A549 (cell line): ENCODE data around the gene ZNF808. TPM values are rescaled to one million over a fixed set of nuclear protein-coding genes. Genes with fewer than 3 reads are reported as not detected.
"Not testable (repeated sequence)": the region's sequence is repeated elsewhere in the genome, so short reads cannot be mapped to it uniquely, and the experiment has no call there.

ENCODE experiments used
- ATAC-seq, 2 experiments: fragments of 200-7000 bp in 1 of 2; fragments of >200 bp in 1 of 2; cut with Nextera tagmentation in 1 of 2; cut with Tn5 transposase in 1 of 2; 3 replicates each; pipeline versions ENCODE4 v1.8.0 to v1.9.1; 2018 to 2020; ENCODE audit warnings: mild to moderate bottlenecking in 1 of 2, moderate library complexity in 1 of 2
- CTCF ChIA-PET: fragments of 300-600 bp; sonication (Branson Sonifier 250); formaldehyde crosslinking; extraction: SDS; loops from one replicate; lab custom pipeline; 2021; ENCODE audit warnings: antibody characterized with exemption, inconsistent platforms; lab: Yijun Ruan, JAX
- POLR2A ChIA-PET: fragments of 350-600 bp; formaldehyde crosslinking; extraction: SDS; loops from one replicate; lab custom pipeline; 2021; ENCODE audit warnings: antibody characterized with exemption, inconsistent platforms; lab: Yijun Ruan, JAX
- DNase-seq, 2 experiments: peaks; one replicate each; pipeline versions ENCODE4 v3.0.0 to v3.0.0-alpha.2; 2011 to 2016; ENCODE audit warnings: low read depth in 1 of 2, low spot score in 1 of 2
- FAIRE-seq: peaks from 2 replicates; lab custom pipeline; 2011; peaks lifted over from hg19 to GRCh38; lab: Jason Lieb, UNC
- H3K27ac ChIP-seq, 2 experiments: fragments of >200 bp; sonication (Bioruptor Twin); formaldehyde crosslinking; 3 replicates each; pipeline ENCODE4 v1.5.1; 2016 to 2017
- H3K4me1 ChIP-seq: fragments of >200 bp; sonication (Bioruptor Twin); formaldehyde crosslinking; 3 replicates; pipeline ENCODE4 v1.6.1; 2016
- H3K4me2 ChIP-seq: fragments of >200 bp; sonication (Bioruptor Twin); formaldehyde crosslinking; 3 replicates; pipeline ENCODE4 v1.6.1; 2016
- H3K4me3 ChIP-seq: fragments of >200 bp; sonication (Bioruptor Twin); formaldehyde crosslinking; 3 replicates; pipeline ENCODE4 v1.5.1; 2016
- H3K9me3 ChIP-seq: fragments of >200 bp; sonication (Bioruptor Twin); formaldehyde crosslinking; 3 replicates; pipeline ENCODE4 v1.6.1; 2016
- ATOH8 ChIP-seq: fragments of 250-450 bp; sonication (Bioruptor Pico); IDR thresholded peaks from 2 replicates; pipeline ENCODE4 v1.5.0; 2020; ENCODE audit warnings: low read depth, mild to moderate bottlenecking, moderate library complexity
- BCL3 ChIP-seq: fragments of >200 bp; sonication (Bioruptor Twin); formaldehyde crosslinking; IDR thresholded peaks from 3 replicates; pipeline ENCODE4 v1.6.1; 2016
- CHD2 ChIP-seq: fragments of 150-350 bp; IDR thresholded peaks from 2 replicates; pipeline ENCODE4 v1.6.1; 2014; ENCODE audit warnings: low read length; ENCODE audit not compliant: partially characterized antibody
- EHMT2 ChIP-seq: fragments of 200-600 bp; sonication (generic); IDR thresholded peaks from 2 replicates; pipeline ENCODE4 v1.6.1; 2016; ENCODE audit warnings: antibody characterized with exemption, low read depth, mild to moderate bottlenecking, moderate library complexity
- ELK1 ChIP-seq: fragments of 150-350 bp; IDR thresholded peaks from 2 replicates; pipeline ENCODE4 v1.6.1; 2014; ENCODE audit warnings: low read depth, mild to moderate bottlenecking, low read length
- ESRRA ChIP-seq: fragments of 150-350 bp; IDR thresholded peaks from 2 replicates; pipeline ENCODE4 v1.6.1; 2014; ENCODE audit warnings: mild to moderate bottlenecking, low read length, borderline replicate concordance
- FOSB ChIP-seq: fragments of 250-450 bp; sonication (Bioruptor Pico); IDR thresholded peaks from 2 replicates; pipeline ENCODE4 v1.5.0; 2020; ENCODE audit warnings: mild to moderate bottlenecking, moderate library complexity
- GATA3 ChIP-seq: IDR thresholded peaks from 2 replicates; pipeline ENCODE4 v1.6.1; 2012; ENCODE audit warnings: borderline replicate concordance
- HOXA7 ChIP-seq: fragments of 250-450 bp; sonication (Bioruptor Pico); IDR thresholded peaks from 2 replicates; pipeline ENCODE4 v1.5.0; 2020; ENCODE audit warnings: mild to moderate bottlenecking, moderate library complexity
- KDM1A ChIP-seq: fragments of 200-600 bp; sonication (generic); IDR thresholded peaks from 2 replicates; pipeline ENCODE4 v1.6.1; 2016; ENCODE audit warnings: low read depth, mild to moderate bottlenecking
- MAZ ChIP-seq: fragments of 150-350 bp; IDR thresholded peaks from 2 replicates; pipeline ENCODE4 v1.6.1; 2014; ENCODE audit warnings: antibody characterized with exemption, low read depth, low read length, borderline replicate concordance
- MYC ChIP-seq: IDR thresholded peaks from 2 replicates; pipeline ENCODE4 v1.6.1; 2012; ENCODE audit warnings: mild to moderate bottlenecking, inconsistent platforms, low read length, improper control_type of control experiment, borderline replicate concordance
- NPAS2 ChIP-seq: fragments of 250-450 bp; sonication (Bioruptor Pico); IDR thresholded peaks from 2 replicates; pipeline ENCODE4 v1.8.0; 2022; ENCODE audit warnings: mild to moderate bottlenecking, moderate library complexity, borderline replicate concordance
- NR3C1 ChIP-seq: fragments of >200 bp; sonication (Bioruptor Twin); formaldehyde crosslinking; IDR thresholded peaks from 3 replicates; pipeline ENCODE4 v1.6.1; 2017
- PHF8 ChIP-seq: fragments of 200-600 bp; sonication (generic); IDR thresholded peaks from 2 replicates; pipeline ENCODE4 v1.6.1; 2016; ENCODE audit warnings: low read depth, mild to moderate bottlenecking, antibody characterized with exemption, moderate library complexity, borderline replicate concordance
- POLR2A ChIP-seq: IDR thresholded peaks from 2 replicates; pipeline ENCODE4 v1.6.1; 2012; ENCODE audit warnings: mild to moderate bottlenecking, low read length
- RCOR1 ChIP-seq: fragments of 150-350 bp; IDR thresholded peaks from 2 replicates; pipeline ENCODE4 v1.6.1; 2014; ENCODE audit warnings: antibody characterized with exemption, low read length, low read depth
- REST ChIP-seq: fragments of 200-600 bp; sonication (generic); IDR thresholded peaks from 2 replicates; pipeline ENCODE4 v1.6.1; 2016; ENCODE audit warnings: antibody characterized with exemption, mild to moderate bottlenecking, moderate library complexity
- RNF2 ChIP-seq: fragments of 200-600 bp; sonication (generic); IDR thresholded peaks from 2 replicates; pipeline ENCODE4 v1.6.1; 2016; ENCODE audit warnings: low read depth, mild to moderate bottlenecking, antibody characterized with exemption, moderate library complexity, borderline replicate concordance
- TFCP2L1 ChIP-seq: fragments of 250-450 bp; sonication (Bioruptor Pico); IDR thresholded peaks from 2 replicates; pipeline ENCODE4 v1.5.0; 2021; ENCODE audit warnings: mild to moderate bottlenecking
- ZSCAN20 ChIP-seq: fragments of 250-450 bp; sonication (Bioruptor Pico); IDR thresholded peaks from 2 replicates; pipeline ENCODE4 v1.8.0; 2022; ENCODE audit warnings: mild to moderate bottlenecking, moderate library complexity
- WGBS: methylation state at CpG from one replicate; pipeline ENCODE4 v1.1.6; 2017; ENCODE audit errors: missing lambda C conversion rate; 5-methylcytosine and 5-hydroxymethylcytosine counted together
- polyA plus RNA-seq, 4 experiments: library from polyadenylated mRNA; depleted of rRNA in 3 of 4; stranded (reverse); fragments of >200 nt; fragmentation: RNase III in 1 of 4; extraction: RNeasy Plus Mini Kit Qiagen cat#74134 plus additional on column Dnase treatment in 1 of 4; gene quantifications; 2 replicates in 3 of 4; 3 replicates in 1 of 4; pipeline ENCODE4 v1.2.3, GENCODE V29; 2011 to 2017

The ZNF808 gene
- polyA plus RNA-seq, 2 of the 4 experiments (the other 2 are of a cell fraction), result 0.22 to 0.45 TPM

GRCh38 chr19:52536448-52536800 is 9.0 kb downstream of the ZNF808 start:
- WGBS, result 72% methylated on average over 17 of the region's 17 CpGs
- H3K4me3 ChIP-seq, result no peak overlapping the region
- CTCF ChIA-PET, result no interaction called here

GRCh38 chr19:52538815-52539214 is 11.3 kb downstream of the ZNF808 start:
- not testable (repeated sequence) for FAIRE-seq
- WGBS, result 25% methylated on average over 4 of the region's 4 CpGs

More at GRCh38 chr19:52536448-52536800, 9.0 kb downstream of the ZNF808 start:
- no peaks in the 10 kb centered on the region for H3K4me1 ChIP-seq
- H3K4me2 ChIP-seq, result no peak overlapping the region
- DNase-seq (no peak), ATAC-seq (no peak), FAIRE-seq (no peak)
- no peak overlapping the region for H3K27ac ChIP-seq
- no peak for TF ChIP-seq NR3C1
- TF ChIP-seq ATOH8, result no peak
- no peak for TF ChIP-seq EHMT2
- TF ChIP-seq PHF8, result no peak
- no peak for TF ChIP-seq ZSCAN20 (CRISPR knock-in tag)
- TF ChIP-seq ESRRA, result no peak
- no peak for TF ChIP-seq TFCP2L1 (CRISPR knock-in tag)
- no peak for TF ChIP-seq ELK1
- no peak for TF ChIP-seq BCL3
- H3K9me3 ChIP-seq, result peaks cover 54% of the 10 kb centered on the region
- POLR2A ChIA-PET, result no interaction called here

GRCh38 chr19:52541176-52541575 is 13.7 kb downstream of the ZNF808 start:
- H3K4me3 ChIP-seq, POLR2A ChIA-PET, H3K4me2 ChIP-seq, CTCF ChIA-PET, ATAC-seq, DNase-seq, FAIRE-seq, H3K4me1 ChIP-seq, H3K27ac ChIP-seq: not testable (repeated sequence)
- WGBS, result 16% methylated on average over 5 of the region's 5 CpGs
- peaks cover 58% of the 10 kb centered on the region for H3K9me3 ChIP-seq

More at GRCh38 chr19:52538815-52539214, 11.3 kb downstream of the ZNF808 start:
- H3K27ac ChIP-seq, ATAC-seq, H3K4me1 ChIP-seq, DNase-seq, H3K4me2 ChIP-seq, CTCF ChIA-PET, H3K4me3 ChIP-seq, POLR2A ChIA-PET: not testable (repeated sequence)
- peaks cover 54% of the 10 kb centered on the region for H3K9me3 ChIP-seq

GRCh38 chr19:52541608-52542007 is 14.1 kb downstream of the ZNF808 start:
- Histone ChIP-seq H3K4me3 (no peak overlapping the region), H3K4me2 (no peak overlapping the region), H3K27ac (no peak overlapping the region), H3K4me1 (no peaks in the 10 kb centered on the region), H3K9me3 (peaks cover 58% of the 10 kb centered on the region)
- CTCF ChIA-PET, result no interaction called here
- 6% methylated on average over 5 of the region's 5 CpGs for WGBS
- no peak for DNase-seq
- POLR2A ChIA-PET, result no interaction called here
- no peak for FAIRE-seq
- no peak for ATAC-seq
- no peak for TF ChIP-seq GATA3
- no peak for TF ChIP-seq RNF2
- TF ChIP-seq CHD2, result no peak
- no peak for TF ChIP-seq MAZ
- TF ChIP-seq KDM1A, result no peak
- no peak for TF ChIP-seq FOSB (CRISPR knock-in tag)
- TF ChIP-seq ATOH8, result no peak
- no peak for TF ChIP-seq POLR2A
- no peak for TF ChIP-seq REST
- no peak for TF ChIP-seq PHF8
- TF ChIP-seq RCOR1, result no peak
- TF ChIP-seq NPAS2, result no peak
- TF ChIP-seq HOXA7 (CRISPR knock-in tag), result no peak
- TF ChIP-seq MYC, result no peak
